Measurements from ENCODE around the gene SH3BP4.

Gene SH3BP4

GRCh38 chr2:235041221-235041917, 89.6 kb downstream of the SH3BP4 start:
- DNase-seq (ENCODE audit: low read depth in 2 of 2), result no peak

GRCh38 chr2:235041918-235042575, 90.2 kb downstream of the SH3BP4 start:
- no peak for DNase-seq (ENCODE audit: low read depth in 2 of 2)

GRCh38 chr2:235042576-235043515, 91.0 kb downstream of the SH3BP4 start:
- DNase-seq (ENCODE audit: low read depth in 2 of 2), result no peak

- DNase-seq (ENCODE audit: low read depth in 2 of 2), result no peak
Observed at GRCh38 chr2:235043762-235044500, 92.1 kb downstream of the SH3BP4 start.

GRCh38 chr2:235044501-235045271, 92.9 kb downstream of the SH3BP4 start:
- no peak for DNase-seq (ENCODE audit: low read depth in 2 of 2)

- no peak for DNase-seq (ENCODE audit: low read depth in 2 of 2)
Observed at GRCh38 chr2:235045336-235045972, 93.6 kb downstream of the SH3BP4 start.

GRCh38 chr2:235045973-235046343, 94.1 kb downstream of the SH3BP4 start:
- no peak for DNase-seq (ENCODE audit: low read depth in 2 of 2)

GRCh38 chr2:235046589-235046988, 94.8 kb downstream of the SH3BP4 start:
- no peak for DNase-seq (ENCODE audit: low read depth in 2 of 2)

- no peak for DNase-seq (ENCODE audit: low read depth in 2 of 2)
Observed at GRCh38 chr2:235047171-235048160, 95.6 kb downstream of the SH3BP4 start.

- DNase-seq (ENCODE audit: low read depth in 2 of 2), result no peak
Observed at GRCh38 chr2:235048549-235048948, 96.7 kb downstream of the SH3BP4 start.

GRCh38 chr2:235049069-235049468, 97.3 kb downstream of the SH3BP4 start:
- no peak for DNase-seq (ENCODE audit: low read depth in 2 of 2)

- no peak for DNase-seq (ENCODE audit: low read depth in 2 of 2)
Observed at GRCh38 chr2:235049719-235050118, 97.9 kb downstream of the SH3BP4 start.

- DNase-seq (ENCODE audit: low read depth in 2 of 2), result no peak
Observed at GRCh38 chr2:235050980-235051351, 99.1 kb downstream of the SH3BP4 start.

- no peak for DNase-seq (ENCODE audit: low read depth in 2 of 2)
Observed at GRCh38 chr2:235051436-235052260, 99.8 kb downstream of the SH3BP4 start.

- DNase-seq (ENCODE audit: low read depth in 2 of 2), result no peak
Observed at GRCh38 chr2:235052514-235053354, 100.9 kb downstream of the SH3BP4 start.

GRCh38 chr2:235053651-235054050, 101.8 kb downstream of the SH3BP4 start:
- DNase-seq (ENCODE audit: low read depth in 2 of 2), result no peak

- no peak for DNase-seq (ENCODE audit: low read depth in 2 of 2)
Observed at GRCh38 chr2:235054475-235054874, 102.7 kb downstream of the SH3BP4 start.
